ENCODE data around the gene ATP5PO.

- TF ChIP-seq, protein P1, sequence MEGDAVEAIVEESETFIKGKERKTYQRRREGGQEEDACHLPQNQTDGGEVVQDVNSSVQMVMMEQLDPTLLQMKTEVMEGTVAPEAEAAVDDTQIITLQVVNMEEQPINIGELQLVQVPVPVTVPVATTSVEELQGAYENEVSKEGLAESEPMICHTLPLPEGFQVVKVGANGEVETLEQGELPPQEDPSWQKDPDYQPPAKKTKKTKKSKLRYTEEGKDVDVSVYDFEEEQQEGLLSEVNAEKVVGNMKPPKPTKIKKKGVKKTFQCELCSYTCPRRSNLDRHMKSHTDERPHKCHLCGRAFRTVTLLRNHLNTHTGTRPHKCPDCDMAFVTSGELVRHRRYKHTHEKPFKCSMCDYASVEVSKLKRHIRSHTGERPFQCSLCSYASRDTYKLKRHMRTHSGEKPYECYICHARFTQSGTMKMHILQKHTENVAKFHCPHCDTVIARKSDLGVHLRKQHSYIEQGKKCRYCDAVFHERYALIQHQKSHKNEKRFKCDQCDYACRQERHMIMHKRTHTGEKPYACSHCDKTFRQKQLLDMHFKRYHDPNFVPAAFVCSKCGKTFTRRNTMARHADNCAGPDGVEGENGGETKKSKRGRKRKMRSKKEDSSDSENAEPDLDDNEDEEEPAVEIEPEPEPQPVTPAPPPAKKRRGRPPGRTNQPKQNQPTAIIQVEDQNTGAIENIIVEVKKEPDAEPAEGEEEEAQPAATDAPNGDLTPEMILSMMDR (IDR thresholded peaks at IDR 0.05; ENCODE audit: low read depth, low read length), result no peak
- TF ChIP-seq EZH2phosphoT487 (IDR thresholded peaks at IDR 0.05; ENCODE audit: low read depth), result no peak
These were observed 18.5 kb downstream of the ATP5PO start for GRCh38 chr21:33897098-33897497.
